ENCODE measurements around the gene AUTS2.

DNA sequence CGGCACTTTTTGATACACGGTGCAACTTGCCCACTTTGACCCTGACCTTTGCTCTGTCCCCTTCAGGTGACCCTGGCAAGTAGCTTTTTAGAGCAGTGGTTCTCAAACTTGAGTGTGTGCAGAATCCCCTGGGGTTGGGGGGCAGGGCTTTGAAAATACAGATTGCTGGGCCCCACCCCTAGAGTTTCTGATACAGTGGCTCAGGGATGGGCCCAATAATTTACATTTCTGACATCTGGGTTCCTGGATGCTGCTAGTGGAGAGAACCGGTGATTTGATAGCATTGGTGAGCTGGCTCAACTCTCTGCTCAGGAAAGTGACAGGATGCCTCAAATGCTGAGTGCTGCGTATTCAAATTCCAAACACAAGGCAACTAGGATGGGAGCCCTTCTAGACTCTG lies 995.9 kb downstream of the AUTS2 start:
- TF ChIP-seq POLR2A (IDR thresholded peaks at IDR 0.05; ENCODE audit: low read depth, low read length) (no peak), POLR2AphosphoS5 (IDR thresholded peaks at IDR 0.05; ENCODE audit: low read depth, low read length) (no peak), TAF1 (IDR thresholded peaks at IDR 0.05; ENCODE audit: borderline replicate concordance, low read depth, low read length) (no peak)
